ENCODE data around the gene CERS2. TPM values are rescaled to one million over a fixed set of nuclear protein-coding genes. Genes with fewer than 3 reads are reported as not detected.

CERS2 gene
- polyA plus RNA-seq, 1 of the 3 experiments (the other 2 are of a cell fraction): 150 TPM

- no peak for DNase-seq
- H3K4me3 ChIP-seq (ENCODE audit: low read depth in 2 of 2, low read length in 1 of 2): no peak overlapping the region
- H3K9ac ChIP-seq: no peak overlapping the region
- ChIA-PET POLR2A (no interaction called here), CTCF (interaction anchor here (1.0 to 2.7 kb wide), 2 partner anchors 14 to 31 kb away, joined by 3 to 13 read pairs; no protein-coding TSS in a partner anchor)
- peaks cover 15% of the 10 kb centered on the region for H3F3A ChIP-seq (replicated peaks; ENCODE audit: insufficient read depth)
- 86% methylated on average over 3 of the region's 3 CpGs for WGBS (ENCODE audit: low lambda C conversion rate)
- H3K79me2 ChIP-seq (ENCODE audit: insufficient read depth): peaks cover 21% of the 10 kb centered on the region; the same call in 1 of the 2 replicates
- H3K27me3 ChIP-seq (ENCODE audit: insufficient read depth): no peaks in the 10 kb centered on the region
- no peaks in the 10 kb centered on the region for H4K20me1 ChIP-seq (ENCODE audit: insufficient read depth)
- no peak for TF ChIP-seq GABPA (IDR thresholded peaks at IDR 0.05; ENCODE audit: low read depth)
- no peak for TF ChIP-seq MEF2A (IDR thresholded peaks at IDR 0.05; ENCODE audit: borderline replicate concordance, low read depth)
- no peak for TF ChIP-seq RAD21 (IDR thresholded peaks at IDR 0.05; ENCODE audit: low read length)
- TF ChIP-seq MXI1 (IDR thresholded peaks at IDR 0.05; ENCODE audit: low read depth, low read length): no peak
- no peak for TF ChIP-seq SIN3A (IDR thresholded peaks at IDR 0.05; ENCODE audit: borderline replicate concordance, low read depth, low read length)
- TF ChIP-seq, protein P1, sequence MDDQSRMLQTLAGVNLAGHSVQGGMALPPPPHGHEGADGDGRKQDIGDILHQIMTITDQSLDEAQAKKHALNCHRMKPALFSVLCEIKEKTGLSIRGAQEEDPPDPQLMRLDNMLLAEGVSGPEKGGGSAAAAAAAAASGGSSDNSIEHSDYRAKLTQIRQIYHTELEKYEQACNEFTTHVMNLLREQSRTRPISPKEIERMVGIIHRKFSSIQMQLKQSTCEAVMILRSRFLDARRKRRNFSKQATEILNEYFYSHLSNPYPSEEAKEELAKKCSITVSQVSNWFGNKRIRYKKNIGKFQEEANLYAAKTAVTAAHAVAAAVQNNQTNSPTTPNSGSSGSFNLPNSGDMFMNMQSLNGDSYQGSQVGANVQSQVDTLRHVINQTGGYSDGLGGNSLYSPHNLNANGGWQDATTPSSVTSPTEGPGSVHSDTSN (IDR thresholded peaks at IDR 0.05): no peak
- no peak for TF ChIP-seq FOSL2 (IDR thresholded peaks at IDR 0.05; ENCODE audit: borderline replicate concordance, low read depth)
- TF ChIP-seq, protein P2, sequence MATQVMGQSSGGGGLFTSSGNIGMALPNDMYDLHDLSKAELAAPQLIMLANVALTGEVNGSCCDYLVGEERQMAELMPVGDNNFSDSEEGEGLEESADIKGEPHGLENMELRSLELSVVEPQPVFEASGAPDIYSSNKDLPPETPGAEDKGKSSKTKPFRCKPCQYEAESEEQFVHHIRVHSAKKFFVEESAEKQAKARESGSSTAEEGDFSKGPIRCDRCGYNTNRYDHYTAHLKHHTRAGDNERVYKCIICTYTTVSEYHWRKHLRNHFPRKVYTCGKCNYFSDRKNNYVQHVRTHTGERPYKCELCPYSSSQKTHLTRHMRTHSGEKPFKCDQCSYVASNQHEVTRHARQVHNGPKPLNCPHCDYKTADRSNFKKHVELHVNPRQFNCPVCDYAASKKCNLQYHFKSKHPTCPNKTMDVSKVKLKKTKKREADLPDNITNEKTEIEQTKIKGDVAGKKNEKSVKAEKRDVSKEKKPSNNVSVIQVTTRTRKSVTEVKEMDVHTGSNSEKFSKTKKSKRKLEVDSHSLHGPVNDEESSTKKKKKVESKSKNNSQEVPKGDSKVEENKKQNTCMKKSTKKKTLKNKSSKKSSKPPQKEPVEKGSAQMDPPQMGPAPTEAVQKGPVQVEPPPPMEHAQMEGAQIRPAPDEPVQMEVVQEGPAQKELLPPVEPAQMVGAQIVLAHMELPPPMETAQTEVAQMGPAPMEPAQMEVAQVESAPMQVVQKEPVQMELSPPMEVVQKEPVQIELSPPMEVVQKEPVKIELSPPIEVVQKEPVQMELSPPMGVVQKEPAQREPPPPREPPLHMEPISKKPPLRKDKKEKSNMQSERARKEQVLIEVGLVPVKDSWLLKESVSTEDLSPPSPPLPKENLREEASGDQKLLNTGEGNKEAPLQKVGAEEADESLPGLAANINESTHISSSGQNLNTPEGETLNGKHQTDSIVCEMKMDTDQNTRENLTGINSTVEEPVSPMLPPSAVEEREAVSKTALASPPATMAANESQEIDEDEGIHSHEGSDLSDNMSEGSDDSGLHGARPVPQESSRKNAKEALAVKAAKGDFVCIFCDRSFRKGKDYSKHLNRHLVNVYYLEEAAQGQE (IDR thresholded peaks at IDR 0.05; ENCODE audit: low read depth, low read length): no peak
- no peak for TF ChIP-seq NRF1 (IDR thresholded peaks at IDR 0.05; ENCODE audit: low read depth, low read length)
- TF ChIP-seq, protein P3, sequence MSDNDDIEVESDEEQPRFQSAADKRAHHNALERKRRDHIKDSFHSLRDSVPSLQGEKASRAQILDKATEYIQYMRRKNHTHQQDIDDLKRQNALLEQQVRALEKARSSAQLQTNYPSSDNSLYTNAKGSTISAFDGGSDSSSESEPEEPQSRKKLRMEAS (IDR thresholded peaks at IDR 0.05; ENCODE audit: low read depth): no peak
- TF ChIP-seq FOXM1 (IDR thresholded peaks at IDR 0.05; ENCODE audit: low read depth): no peak
- no peak for TF ChIP-seq TCF12 (IDR thresholded peaks at IDR 0.05)
- no peak for TF ChIP-seq EP300 (IDR thresholded peaks at IDR 0.05; ENCODE audit: borderline replicate concordance in 1 of 2, low read depth in 1 of 2, low read length in 1 of 2)
- no peak for TF ChIP-seq ZBTB33 (IDR thresholded peaks at IDR 0.05; ENCODE audit: borderline replicate concordance, low read depth)
- TF ChIP-seq ELF1 (IDR thresholded peaks at IDR 0.05): no peak
- no peak overlapping the region for H3K4me2 ChIP-seq
- no peaks in the 10 kb centered on the region for H3K9me2 ChIP-seq
- no peak overlapping the region for H3K27ac ChIP-seq (ENCODE audit: low read depth in 2 of 2, low read length in 1 of 2)
- no peak overlapping the region for H2AFZ ChIP-seq (ENCODE audit: low read depth)
- H3K36me3 ChIP-seq (replicated peaks in 1 of 2; ENCODE audit: control insufficient read depth in 1 of 2, insufficient read depth in 2 of 2, low read length in 1 of 2): peaks cover 0 to 3% of the 10 kb centered on the region in 2 experiments
- H3K4me1 ChIP-seq (ENCODE audit: control insufficient read depth in 1 of 2, insufficient read depth in 2 of 2, low read depth in 1 of 2, low read length in 1 of 2): peaks cover 6 to 27% of the 10 kb centered on the region in 2 experiments; a peak in 2 of 4 replicates
- H3K9me3 ChIP-seq: no peaks in the 10 kb centered on the region
Observed at GRCh38 chr1:151010346-151010726, 35.7 kb upstream of the CERS2 start.
